ENCODE results near the gene KLF15.
"Not testable (repeated sequence)": the region's sequence is repeated elsewhere in the genome, so short reads cannot be mapped to it uniquely, and the experiment has no call there.

Gene KLF15

DNA sequence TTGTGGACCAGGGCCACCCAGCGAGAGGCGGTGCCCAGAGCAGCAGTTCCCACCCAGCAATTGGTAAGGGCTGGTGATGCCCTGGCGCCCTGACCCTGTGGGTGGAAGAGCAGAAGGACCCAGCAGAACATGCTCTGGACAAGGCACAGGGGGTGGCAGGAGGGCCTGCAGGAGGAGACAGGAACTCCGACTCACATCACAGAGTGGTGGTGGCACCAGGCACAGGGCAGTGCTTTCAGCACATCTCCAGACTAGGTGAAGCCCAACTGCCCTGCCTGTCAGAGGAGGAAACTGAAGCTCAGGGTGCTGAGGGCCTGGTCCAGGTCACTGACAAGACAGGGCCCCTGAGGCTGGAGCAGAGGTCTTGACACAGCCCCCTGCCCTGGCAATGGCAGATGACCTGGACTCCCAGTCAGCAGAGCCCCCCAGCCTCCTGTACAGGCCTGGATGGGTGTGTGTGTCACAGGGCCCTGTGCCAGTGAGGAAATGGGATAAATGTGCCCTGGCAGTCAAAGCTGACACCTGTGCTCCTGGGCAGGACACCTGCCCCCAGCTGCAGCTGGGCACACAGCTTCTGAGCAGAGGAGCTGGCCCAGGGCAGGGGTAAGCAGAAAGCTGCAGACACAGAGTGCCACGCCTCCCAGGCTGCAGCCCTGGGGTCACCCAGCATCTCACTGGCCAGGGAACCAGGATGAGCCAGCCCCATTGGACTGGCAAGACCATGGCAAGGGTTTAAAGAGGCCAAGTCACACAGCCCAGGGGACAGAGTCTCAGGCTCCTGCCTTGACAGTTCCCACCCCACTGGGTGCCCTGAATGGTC lies 11.4 kb downstream of the KLF15 start:
- no peak for DNase-seq

DNA sequence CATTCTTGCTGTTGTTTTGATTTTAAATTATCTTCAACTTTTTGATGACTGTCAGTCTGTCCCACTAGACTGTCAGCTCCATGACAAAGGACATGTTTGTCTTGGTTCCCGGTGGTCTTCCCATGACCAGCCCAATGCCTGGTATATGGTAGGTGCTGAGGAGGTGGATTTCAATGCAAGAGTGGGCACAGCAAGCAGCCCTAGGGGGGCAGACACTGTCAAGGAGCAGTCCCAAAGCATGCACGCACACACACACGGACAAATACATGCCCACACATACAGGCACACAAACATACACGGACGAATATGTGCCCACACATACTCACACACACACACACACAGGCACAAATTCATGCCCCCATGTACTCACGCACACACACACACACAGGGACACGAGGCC lies 12.0 kb downstream of the KLF15 start:
- no peak for DNase-seq

DNA sequence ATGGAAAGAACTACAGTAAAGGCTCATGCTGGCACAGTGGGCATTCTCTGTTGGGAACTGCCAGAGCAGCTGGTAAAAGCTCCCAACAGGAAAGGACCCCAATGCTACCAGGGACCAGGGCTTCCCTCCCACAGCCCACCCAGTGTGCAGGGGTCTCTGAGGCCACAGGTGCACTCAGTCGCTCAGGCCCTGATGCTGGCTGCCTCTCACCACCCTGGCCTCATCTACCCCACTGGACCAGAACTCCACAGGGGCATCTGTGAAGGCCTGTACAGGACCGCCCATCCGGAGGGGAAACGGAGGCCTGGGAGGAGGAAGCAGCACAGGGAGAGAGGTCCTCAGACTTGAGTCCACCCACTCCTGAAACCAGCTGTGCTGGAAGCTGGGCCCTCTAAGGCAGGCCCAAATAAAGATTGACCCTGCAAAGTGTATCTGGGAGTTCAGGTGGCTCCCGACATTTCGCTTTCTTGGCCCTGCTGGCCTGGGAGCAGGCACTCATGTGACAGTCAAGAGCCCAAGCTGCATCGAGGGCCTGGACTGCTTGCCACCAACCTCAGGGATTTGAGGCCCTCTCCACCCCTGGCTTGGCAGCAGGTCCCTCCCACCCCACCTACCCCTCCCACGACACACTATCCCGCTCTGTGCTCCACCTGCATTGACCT lies 12.7 kb downstream of the KLF15 start:
- DNase-seq = no peak

GRCh38 chr3:126343649-126344035 lies 13.6 kb downstream of the KLF15 start:
- DNase-seq = no peak

DNA sequence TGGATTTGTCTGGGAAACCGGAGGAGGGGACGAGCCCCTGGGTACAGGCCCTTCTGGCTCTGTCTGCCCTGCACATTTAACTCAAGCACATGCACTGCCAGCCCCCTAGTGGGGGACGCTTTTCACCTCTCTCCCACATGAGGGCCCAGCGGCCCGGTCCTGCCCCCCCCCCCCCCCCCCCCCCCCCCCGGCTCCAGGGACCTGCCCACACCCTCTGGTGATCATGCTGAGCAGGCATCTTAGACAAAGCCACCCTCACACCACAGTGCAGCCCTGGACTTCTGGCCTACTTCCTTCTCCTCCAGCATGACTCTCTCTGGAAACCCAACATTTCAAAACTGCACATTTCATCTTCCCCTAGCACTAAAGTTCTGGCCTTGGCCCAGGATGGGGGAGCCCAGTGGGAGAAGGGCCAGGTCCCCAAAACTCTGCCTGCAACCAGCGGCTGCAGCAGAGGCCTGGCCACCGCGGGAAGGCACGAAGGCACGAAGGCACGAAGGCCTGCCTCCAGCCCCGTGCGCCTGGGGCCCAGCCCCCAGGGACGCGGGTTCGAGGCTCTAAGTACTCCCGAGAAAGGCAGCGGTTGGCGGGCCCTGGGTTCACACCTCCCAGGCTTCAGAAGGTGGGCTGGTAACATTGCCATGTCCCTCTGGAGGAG lies 14.1 kb downstream of the KLF15 start:
- DNase-seq = no peak

DNA sequence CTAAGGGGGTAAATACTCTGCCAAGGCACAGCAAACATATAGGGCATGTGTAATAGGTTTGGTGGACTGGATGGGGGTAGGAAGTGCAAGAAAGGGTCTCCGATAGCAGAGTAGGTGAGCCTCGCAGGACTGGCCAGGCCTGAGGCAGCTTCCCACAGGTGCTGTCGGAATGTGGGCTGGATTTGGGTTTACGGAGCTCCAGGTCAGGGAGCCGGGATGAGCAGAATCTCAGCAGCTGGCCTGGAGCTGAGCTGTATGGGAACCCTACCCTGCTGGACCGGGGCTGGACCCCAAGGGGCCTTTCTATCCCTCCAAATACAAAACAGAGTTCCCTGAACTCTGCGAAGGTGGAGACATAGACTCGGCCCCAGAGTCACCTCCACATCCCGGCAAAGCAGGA lies 15.0 kb downstream of the KLF15 start:
- no peak for DNase-seq

DNA sequence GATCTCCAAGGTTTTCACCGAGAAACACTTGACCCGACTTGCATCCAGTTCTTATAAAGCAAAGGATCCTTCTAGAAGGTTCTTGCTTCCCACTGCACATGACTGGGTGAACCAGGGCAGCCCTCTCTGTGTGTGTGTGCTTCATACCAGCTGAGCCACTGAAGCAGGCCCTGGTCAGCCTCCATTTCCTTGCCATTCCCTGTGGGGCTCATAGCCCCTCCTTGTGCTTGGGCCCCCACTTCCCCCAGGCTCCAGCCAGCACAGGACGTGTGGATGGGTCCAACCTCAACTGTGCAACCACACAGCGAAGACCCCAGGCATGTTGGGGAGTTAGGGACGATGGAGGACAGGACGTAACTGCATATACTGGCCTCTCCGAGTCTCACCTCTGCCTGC lies 15.5 kb downstream of the KLF15 start:
- DNase-seq = no peak

GRCh38 chr3:126340943-126341754 lies 16.1 kb downstream of the KLF15 start:
- DNase-seq = no peak

DNA sequence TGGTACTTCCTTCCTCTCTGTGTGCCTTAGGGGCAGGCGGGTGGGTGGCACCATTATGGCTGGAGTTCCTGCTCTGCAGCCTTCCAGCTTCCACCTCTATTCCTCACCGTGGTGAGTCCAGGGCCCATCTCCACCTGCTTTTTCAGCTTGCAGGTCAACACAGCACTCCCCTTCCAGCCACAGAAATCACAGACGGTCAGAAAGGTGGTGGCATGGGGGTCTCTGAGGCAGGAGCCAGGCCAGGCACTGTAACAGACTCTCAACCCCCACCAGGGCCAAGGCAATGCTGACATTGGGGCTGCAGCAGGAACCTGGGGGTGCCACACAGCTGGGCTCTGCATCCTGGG lies 16.6 kb downstream of the KLF15 start:
- DNase-seq = no peak

- no peak for DNase-seq
These were observed 17.1 kb downstream of the KLF15 start for GRCh38 chr3:126340081-126340511.

GRCh38 chr3:126339466-126339865 lies 17.7 kb downstream of the KLF15 start:
- DNase-seq = no peak

GRCh38 chr3:126338790-126339288 lies 18.4 kb downstream of the KLF15 start:
- DNase-seq = no peak

- no peak for DNase-seq
These were observed 19.1 kb downstream of the KLF15 start for GRCh38 chr3:126337980-126338651.

DNA sequence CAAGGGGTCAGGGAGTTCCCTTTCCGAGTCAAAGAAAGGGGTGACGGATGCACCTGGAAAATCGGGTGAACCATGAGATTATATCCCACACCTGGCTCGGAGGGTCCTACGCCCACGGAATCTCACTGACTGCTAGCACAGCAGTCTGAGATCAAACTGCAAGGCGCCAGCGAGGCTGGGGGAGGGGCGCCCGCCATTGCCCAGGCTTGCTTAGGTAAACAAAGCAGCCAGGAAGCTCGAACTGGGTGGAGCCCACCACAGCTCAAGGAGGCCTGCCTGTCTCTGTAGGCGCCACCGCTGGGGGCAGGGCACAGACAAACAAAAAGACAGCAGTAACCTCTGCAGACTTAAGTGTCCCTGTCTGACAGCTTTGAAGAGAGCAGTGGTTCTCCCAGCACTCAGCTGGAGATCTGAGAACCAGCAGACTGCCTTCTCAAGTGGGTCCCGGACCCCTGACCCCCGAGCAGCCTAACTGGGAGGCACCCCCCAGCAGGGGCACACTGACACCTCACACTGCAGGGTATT lies 25.3 kb downstream of the KLF15 start:
- DNase-seq = not testable (repeated sequence)

DNA sequence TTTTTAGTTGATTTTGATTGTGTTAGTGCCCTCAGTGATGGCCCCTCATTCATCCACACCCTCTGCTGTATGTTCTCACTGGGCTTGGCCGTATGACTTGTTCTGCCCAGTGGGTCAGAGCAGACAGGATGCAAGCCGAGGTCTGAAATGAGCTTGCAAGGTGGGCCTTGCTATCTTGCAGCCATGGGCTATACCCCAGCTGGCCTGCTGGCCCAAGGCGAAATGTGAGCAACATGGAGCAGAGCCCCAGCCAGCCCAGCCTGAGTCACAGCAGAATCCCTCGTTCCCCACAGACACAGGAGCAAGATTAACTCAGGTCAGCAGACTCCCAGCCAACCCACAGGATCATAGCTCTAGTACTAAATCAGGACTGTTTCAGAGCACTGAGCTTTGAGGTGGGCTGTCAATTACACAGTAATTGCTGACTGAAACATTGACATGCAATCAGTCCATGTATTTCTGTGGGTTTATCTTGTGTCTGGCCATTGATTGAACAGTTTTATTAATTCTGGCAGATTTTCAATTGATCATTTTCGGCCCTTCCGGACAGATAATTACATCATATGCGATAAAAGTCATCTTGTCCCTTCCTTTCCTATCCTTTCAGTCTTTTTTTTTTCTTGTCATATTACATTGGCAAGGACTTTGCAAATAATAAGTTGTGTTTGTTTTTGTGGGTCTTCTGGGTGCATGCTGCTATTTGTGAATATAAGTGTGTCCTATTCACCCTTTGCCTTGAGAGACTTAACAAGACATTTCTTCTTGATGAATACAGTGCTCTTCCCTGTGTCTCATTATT lies 27.1 kb downstream of the KLF15 start:
- no peak for DNase-seq

- no peak for DNase-seq
These were observed 30.6 kb downstream of the KLF15 start for GRCh38 chr3:126326629-126327028.

DNA sequence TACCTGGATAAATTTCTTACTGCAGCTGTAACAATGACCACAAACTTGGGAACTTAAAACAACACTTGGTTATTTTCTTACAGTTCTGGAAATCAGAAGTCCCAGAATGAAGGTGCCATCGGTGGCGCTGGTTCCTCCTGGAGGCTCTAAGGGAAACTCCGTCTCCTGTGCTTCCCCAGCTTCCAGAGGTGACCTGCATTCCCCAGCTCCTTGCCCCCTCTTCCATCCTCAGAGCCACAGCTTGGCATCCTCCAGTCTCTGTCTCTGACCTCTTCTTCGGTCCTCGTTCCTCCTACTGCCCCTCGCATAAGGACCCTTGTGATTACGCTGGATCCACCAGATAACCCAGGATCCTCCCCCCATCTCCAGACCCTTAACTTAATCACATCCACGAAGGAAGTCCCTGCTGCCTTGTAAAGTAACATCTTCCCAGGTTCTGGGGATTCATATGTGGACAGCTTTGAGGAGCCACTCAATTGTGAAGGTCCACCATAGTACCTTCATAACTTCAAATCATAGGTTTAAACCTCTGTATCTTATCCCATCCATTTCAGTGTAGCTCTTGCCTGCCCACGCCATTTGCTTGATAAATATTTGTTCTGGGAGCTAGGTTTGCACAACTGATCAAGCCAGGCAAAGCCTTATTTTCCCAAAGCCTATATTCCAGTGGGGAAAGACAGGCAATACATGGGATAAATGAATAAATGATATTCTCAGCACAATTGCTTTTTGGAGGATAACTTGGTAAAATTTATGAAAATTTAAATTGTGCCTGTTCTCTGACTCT lies 34.8 kb downstream of the KLF15 start:
- DNase-seq = no peak

- DNase-seq = no peak
These were observed 35.7 kb downstream of the KLF15 start for GRCh38 chr3:126321490-126321889.

DNA sequence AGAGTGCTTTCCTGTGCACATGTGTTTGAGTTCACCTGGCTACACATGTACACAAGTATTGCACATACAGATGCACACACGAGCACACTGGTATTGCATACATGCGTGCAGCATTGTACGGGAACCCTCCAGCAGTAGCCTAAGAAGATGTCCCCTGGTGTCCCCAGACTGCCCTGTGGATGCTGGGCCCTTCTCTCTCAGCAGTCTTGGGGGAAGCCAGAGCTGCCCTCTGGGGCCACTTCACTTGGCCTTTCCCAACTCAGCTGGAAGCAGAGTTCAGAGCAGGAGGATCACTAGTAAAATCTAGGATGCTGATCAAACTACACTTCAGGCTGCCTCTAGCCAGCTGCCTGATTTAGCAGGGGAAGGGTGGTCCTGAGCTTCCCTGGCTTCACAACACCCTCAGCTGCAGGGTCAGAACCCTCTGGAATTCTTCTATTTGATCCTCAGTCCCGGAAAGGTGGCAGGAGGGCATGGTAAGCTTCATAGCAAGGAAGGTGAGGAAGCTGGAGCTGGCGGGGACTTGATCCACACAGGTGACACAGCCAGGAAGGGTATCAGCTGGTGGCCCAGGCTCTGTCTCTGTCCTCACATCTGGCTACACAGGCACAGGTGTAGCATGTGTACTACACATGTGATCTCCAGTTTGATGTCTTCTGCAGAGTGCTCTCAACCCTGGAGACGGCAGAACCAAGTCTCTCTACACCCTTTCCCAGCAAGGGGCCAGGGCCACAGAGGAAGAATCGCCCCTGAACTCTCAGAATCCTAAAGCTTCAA lies 36.5 kb downstream of the KLF15 start:
- no peak for DNase-seq

Data from activated effector memory CD4-positive, alpha-beta T cell treated with Interleukin-2 at 50 U/mL for 16 hours (primary cell).